Endothelial cell of umbilical vein (primary cell): ENCODE data around the gene RTN4IP1. TPM values are rescaled to one million over a fixed set of nuclear protein-coding genes. Genes with fewer than 3 reads are reported as not detected.

Source experiments
- BruUV-seq: library from RNA; stranded (reverse); fragments of 400-500 nt; replicated peaks from 2 replicates; lab custom pipeline; 2021; lab: Mats Ljungman, UMichigan
- CTCF ChIA-PET: fragments of 300-600, 350-600 bp; sonication (Branson Sonifier 250); formaldehyde crosslinking; loops from one replicate; lab custom pipeline; 2021; ENCODE audit warnings: antibody characterized with exemption, inconsistent platforms; lab: Charles Lee
- POLR2A ChIA-PET: fragments of 300-600, 350-600 bp; sonication (Branson Sonifier 250); formaldehyde crosslinking; loops from one replicate; lab custom pipeline; 2021; ENCODE audit warnings: antibody characterized with exemption, inconsistent platforms; lab: Charles Lee
- DNase-seq: peaks from one replicate; pipeline ENCODE4 v3.0.0-alpha.2; 2011; ENCODE audit warnings: low read depth, low spot score
- FAIRE-seq: peaks from 2 replicates; lab custom pipeline; 2011; peaks lifted over from hg19 to GRCh38; lab: Jason Lieb, UNC
- H2AFZ ChIP-seq: 2 replicates; pipeline ENCODE4 v1.6.0; 2012; ENCODE audit warnings: low read depth, low read length, control low read depth, inconsistent platforms
- H3K27ac ChIP-seq: 2 replicates; pipeline ENCODE4 v1.5.1; 2011; ENCODE audit warnings: low read depth, mild to moderate bottlenecking, control low read depth, low read length, moderate library complexity; ENCODE audit not compliant: insufficient read depth
- H3K27me3 ChIP-seq, 2 experiments: 2 replicates each; pipeline versions ENCODE4 v1.6.0 to v1.6.1; 2011; ENCODE audit warnings: low read length in 2 of 2, mixed read lengths in 1 of 2; ENCODE audit not compliant: control insufficient read depth in 2 of 2, insufficient read depth in 2 of 2
- H3K36me3 ChIP-seq, 2 experiments: 2 replicates in 1 of 2; 3 replicates in 1 of 2; pipeline ENCODE4 v1.5.1; 2011; ENCODE audit warnings: low read length in 2 of 2, mild to moderate bottlenecking in 1 of 2, moderate library complexity in 1 of 2; ENCODE audit not compliant: control insufficient read depth in 2 of 2, insufficient read depth in 2 of 2; ENCODE audit errors: extremely low read depth in 1 of 2
- H3K4me1 ChIP-seq: 3 replicates; pipeline ENCODE4 v1.5.1; 2011; ENCODE audit warnings: mild to moderate bottlenecking, low read length; ENCODE audit not compliant: control insufficient read depth, insufficient read depth; ENCODE audit errors: extremely low read depth
- H3K4me2 ChIP-seq: 2 replicates; pipeline ENCODE4 v1.6.1; 2011; ENCODE audit warnings: low read length, control low read depth, mixed read lengths; ENCODE audit not compliant: insufficient read depth
- H3K4me3 ChIP-seq, 3 experiments: fragments of 200-600 bp in 1 of 3; sonication (generic), shearing (Covaris generic) in 1 of 3; replicated peaks in 1 of 3; 2 replicates each; pipeline ENCODE4 v1.5.1; 2011 to 2016; ENCODE audit warnings: control low read depth in 3 of 3, low read length in 3 of 3, mild to moderate bottlenecking in 2 of 3, inconsistent platforms in 1 of 3, low read depth in 1 of 3, moderate library complexity in 1 of 3; ENCODE audit not compliant: insufficient read depth in 1 of 3
- H3K79me2 ChIP-seq: 2 replicates; pipeline ENCODE4 v1.6.0; 2012; ENCODE audit warnings: low read length, inconsistent platforms; ENCODE audit not compliant: control insufficient read depth, insufficient read depth
- H3K9ac ChIP-seq: replicated peaks from 2 replicates; pipeline ENCODE3; 2011; ENCODE audit warnings: low read length, control low read depth; ENCODE audit not compliant: insufficient read depth; ENCODE audit errors: extremely low read depth
- H3K9me1 ChIP-seq: replicated peaks from 3 replicates; pipeline ENCODE4 v1.6.0; 2011; ENCODE audit warnings: mild to moderate bottlenecking, low read length; ENCODE audit not compliant: control insufficient read depth, insufficient read depth; ENCODE audit errors: extremely low read depth
- H3K9me3 ChIP-seq: replicated peaks from 2 replicates; pipeline ENCODE4 v1.5.1; 2012; ENCODE audit warnings: low read length, inconsistent platforms; ENCODE audit not compliant: control insufficient read depth, insufficient read depth
- H4K20me1 ChIP-seq: replicated peaks from 2 replicates; pipeline ENCODE3; 2011; ENCODE audit warnings: mild to moderate bottlenecking, low read length; ENCODE audit not compliant: control insufficient read depth, insufficient read depth; ENCODE audit errors: extremely low read depth
- EZH2 ChIP-seq: IDR thresholded peaks from 2 replicates; pipeline ENCODE4 v1.6.1; 2012; ENCODE audit warnings: borderline replicate concordance, low read depth, mild to moderate bottlenecking, moderate library complexity, low read length, inconsistent platforms; ENCODE audit not compliant: severe bottlenecking
- FOS ChIP-seq: IDR thresholded peaks from 2 replicates; pipeline ENCODE4 v1.6.1; 2011; ENCODE audit warnings: mild to moderate bottlenecking, low read length, moderate library complexity, borderline replicate concordance; ENCODE audit not compliant: insufficient read depth
- GATA2 ChIP-seq: IDR thresholded peaks from 2 replicates; pipeline ENCODE4 v1.7.0; 2011; ENCODE audit warnings: low read depth, mild to moderate bottlenecking, moderate library complexity, mixed read lengths, low read length; ENCODE audit not compliant: insufficient read length, insufficient read depth
- JUN ChIP-seq: IDR thresholded peaks from 2 replicates; pipeline ENCODE4 v1.6.1; 2011; ENCODE audit warnings: borderline replicate concordance, low read depth; ENCODE audit not compliant: insufficient read length, insufficient read depth
- MYC ChIP-seq: IDR thresholded peaks from one replicate; pipeline ENCODE4 v1.6.1; 2011; ENCODE audit warnings: mild to moderate bottlenecking, low read depth, low read length
- POLR2A ChIP-seq: IDR thresholded peaks from 2 replicates; pipeline ENCODE4 v1.6.1; 2012; ENCODE audit warnings: low read depth, mild to moderate bottlenecking, control low read depth, low read length
- POLR2AphosphoS5 ChIP-seq: IDR thresholded peaks from 2 replicates; pipeline ENCODE4 v1.6.1; 2012; ENCODE audit warnings: low read depth, mild to moderate bottlenecking, control low read depth, low read length, moderate library complexity; ENCODE audit not compliant: insufficient read depth
- dilution Hi-C: fragments of 300-500 bp; cut with MboI; formaldehyde crosslinking; loops from one replicate; pipeline ENCODE4 v1.15.0; 2019; ENCODE audit warnings: low sequenced_read_pairs; ENCODE audit not compliant: extremely low pct_ligation_motif_present
- intact Hi-C: fragments of 100-400 bp; cut with micrococcal nuclease; formaldehyde crosslinking; loops from one replicate; pipeline ENCODE4 v1.10.0; 2022
- polyA plus RNA-seq, 4 experiments: library from polyadenylated mRNA; depleted of rRNA in 3 of 4; stranded (reverse) in 3 of 4; unstranded in 1 of 4; fragments of >200 nt; gene quantifications; 2 replicates each; pipeline versions ENCODE4 v1.2.1 to v1.2.3, GENCODE V29; 2011 to 2012; ENCODE audit warnings: missing spikeins in 1 of 4
- total RNA-seq: library from RNA; stranded (reverse); gene quantifications from 2 replicates; pipeline ENCODE4 v1.2.3, GENCODE V29; 2021
- TF ChIP-seq, protein P1 (sequence below), 2 donors: IDR thresholded peaks; 1 replicate in 1 of 2; 2 replicates in 1 of 2; pipeline ENCODE4 v1.5.1; 2011; ENCODE audit warnings: low read length in 2 of 2, mild to moderate bottlenecking in 2 of 2, moderate library complexity in 2 of 2, control low read depth in 1 of 2, inconsistent platforms in 1 of 2, low read depth in 1 of 2; ENCODE audit not compliant: insufficient read depth in 1 of 2; ENCODE audit errors: extremely low read depth in 1 of 2
- TF ChIP-seq, protein P2 (sequence below): IDR thresholded peaks from 2 replicates; pipeline ENCODE4 v1.6.1; 2011; ENCODE audit not compliant: insufficient read depth, insufficient read length

RTN4IP1 gene
- total and polyA plus RNA-seq, 2 donors (not counting 3 experiments of a cell fraction or from before 2014, with no cell fraction given), result 3.9 to 5.4 TPM

GRCh38 chr6:106536357-106536756 lies 92.9 kb downstream of the RTN4IP1 start:
- no peak overlapping the region for H2AFZ ChIP-seq
- H3K4me2 ChIP-seq, result no peak overlapping the region
- no peaks in the 10 kb centered on the region for H3K9me3 ChIP-seq
- dilution Hi-C loops (no loop called here), intact Hi-C loops (no loop called here)
- no peaks in the 10 kb centered on the region for H4K20me1 ChIP-seq
- H3K4me1 ChIP-seq, result peaks cover 3% of the 10 kb centered on the region
- H3K4me3 ChIP-seq, result no peak overlapping the region
- no peak overlapping the region for H3K27ac ChIP-seq
- CTCF ChIA-PET, result interaction anchor here (1.0 kb wide), 2 partner anchors 9 to 11 kb away, joined by 3 read pairs; no protein-coding TSS in a partner anchor
- TF ChIP-seq FOS (no peak), EZH2 (no peak), MYC (no peak), JUN (no peak), POLR2AphosphoS5 (no peak), POLR2A (no peak), GATA2 (no peak)
- TF ChIP-seq, protein P1, sequence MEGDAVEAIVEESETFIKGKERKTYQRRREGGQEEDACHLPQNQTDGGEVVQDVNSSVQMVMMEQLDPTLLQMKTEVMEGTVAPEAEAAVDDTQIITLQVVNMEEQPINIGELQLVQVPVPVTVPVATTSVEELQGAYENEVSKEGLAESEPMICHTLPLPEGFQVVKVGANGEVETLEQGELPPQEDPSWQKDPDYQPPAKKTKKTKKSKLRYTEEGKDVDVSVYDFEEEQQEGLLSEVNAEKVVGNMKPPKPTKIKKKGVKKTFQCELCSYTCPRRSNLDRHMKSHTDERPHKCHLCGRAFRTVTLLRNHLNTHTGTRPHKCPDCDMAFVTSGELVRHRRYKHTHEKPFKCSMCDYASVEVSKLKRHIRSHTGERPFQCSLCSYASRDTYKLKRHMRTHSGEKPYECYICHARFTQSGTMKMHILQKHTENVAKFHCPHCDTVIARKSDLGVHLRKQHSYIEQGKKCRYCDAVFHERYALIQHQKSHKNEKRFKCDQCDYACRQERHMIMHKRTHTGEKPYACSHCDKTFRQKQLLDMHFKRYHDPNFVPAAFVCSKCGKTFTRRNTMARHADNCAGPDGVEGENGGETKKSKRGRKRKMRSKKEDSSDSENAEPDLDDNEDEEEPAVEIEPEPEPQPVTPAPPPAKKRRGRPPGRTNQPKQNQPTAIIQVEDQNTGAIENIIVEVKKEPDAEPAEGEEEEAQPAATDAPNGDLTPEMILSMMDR (IDR thresholded peaks at IDR 0.05; ENCODE audit: extremely low read depth in 1 of 2, insufficient read depth in 1 of 2, low read depth in 1 of 2, low read length in 2 of 2), result no peak
- TF ChIP-seq, protein P2, sequence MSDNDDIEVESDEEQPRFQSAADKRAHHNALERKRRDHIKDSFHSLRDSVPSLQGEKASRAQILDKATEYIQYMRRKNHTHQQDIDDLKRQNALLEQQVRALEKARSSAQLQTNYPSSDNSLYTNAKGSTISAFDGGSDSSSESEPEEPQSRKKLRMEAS, result no peak
- POLR2A ChIA-PET, result no interaction called here
- no peak overlapping the region for H3K9ac ChIP-seq
- H3K79me2 ChIP-seq, result no peaks in the 10 kb centered on the region
- FAIRE-seq (no peak), DNase-seq (no peak)
- H3K27me3 ChIP-seq, result no peaks in the 10 kb centered on the region
- BruUV-seq, result no TSS peak
- no peaks in the 10 kb centered on the region for H3K36me3 ChIP-seq
- H3K9me1 ChIP-seq, result no peaks in the 10 kb centered on the region
